Mesendoderm (in vitro differentiated cells): Measurements from ENCODE around the gene CBY2.

Experiments
- DNase-seq: peaks from one replicate; pipeline ENCODE4 v3.0.0; 2013
- H2AK5ac ChIP-seq: 2 replicates; pipeline ENCODE4 v1.6.1; 2013; ENCODE audit warnings: low read length, inconsistent platforms
- H2BK120ac ChIP-seq: 2 replicates; pipeline ENCODE4 v1.6.1; 2013; ENCODE audit warnings: low read depth, mild to moderate bottlenecking, low read length, moderate library complexity, mixed read lengths
- H2BK15ac ChIP-seq: replicated peaks from 2 replicates; pipeline ENCODE4 v1.6.1; 2013; ENCODE audit warnings: low read depth, mild to moderate bottlenecking, moderate library complexity
- H2BK5ac ChIP-seq: 2 replicates; pipeline ENCODE4 v1.6.1; 2013; ENCODE audit warnings: low read length, inconsistent platforms
- H3K18ac ChIP-seq: 2 replicates; pipeline ENCODE4 v1.6.1; 2013; ENCODE audit warnings: mild to moderate bottlenecking, low read length, mixed read lengths
- H3K23ac ChIP-seq: one replicate; pipeline ENCODE4 v1.6.1; 2013; ENCODE audit warnings: low read length
- H3K27ac ChIP-seq: 2 replicates; pipeline ENCODE4 v1.5.1; 2013; ENCODE audit warnings: low read depth, mild to moderate bottlenecking, inconsistent platforms, low read length, moderate library complexity
- H3K27me3 ChIP-seq: 2 replicates; pipeline ENCODE4 v1.6.1; 2013; ENCODE audit warnings: low read length, control low read depth, mild to moderate bottlenecking, inconsistent platforms; ENCODE audit not compliant: insufficient read depth, poor library complexity
- H3K36me3 ChIP-seq: 2 replicates; pipeline ENCODE4 v1.6.1; 2013; ENCODE audit warnings: low read length, inconsistent platforms; ENCODE audit not compliant: control insufficient read depth, insufficient read depth
- H3K4ac ChIP-seq: one replicate; pipeline ENCODE4 v1.6.1; 2013; ENCODE audit warnings: low read depth, mild to moderate bottlenecking, low read length, moderate library complexity
- H3K4me1 ChIP-seq: 2 replicates; pipeline ENCODE4 v1.6.1; 2013; ENCODE audit warnings: low read depth, low read length, inconsistent platforms; ENCODE audit not compliant: control insufficient read depth
- H3K4me2 ChIP-seq: 2 replicates; pipeline ENCODE4 v1.6.1; 2013; ENCODE audit warnings: low read length
- H3K4me3 ChIP-seq: 2 replicates; pipeline ENCODE4 v1.5.1; 2013; ENCODE audit warnings: mild to moderate bottlenecking, low read length
- H3K56ac ChIP-seq: one replicate; pipeline ENCODE4 v1.6.1; 2013; ENCODE audit warnings: low read length
- H3K79me1 ChIP-seq: 2 replicates; pipeline ENCODE4 v1.6.1; 2013; ENCODE audit warnings: low read length, inconsistent platforms
- H3K79me2 ChIP-seq: 2 replicates; pipeline ENCODE4 v1.6.1; 2013; ENCODE audit warnings: mild to moderate bottlenecking, low read length; ENCODE audit not compliant: control insufficient read depth, insufficient read depth
- H3K9ac ChIP-seq: 2 replicates; pipeline ENCODE4 v1.6.1; 2013; ENCODE audit warnings: low read length, inconsistent platforms
- H4K5ac ChIP-seq: one replicate; pipeline ENCODE4 v1.6.1; 2013; ENCODE audit warnings: low read length
- H4K8ac ChIP-seq: one replicate; pipeline ENCODE4 v1.6.1; 2013; ENCODE audit warnings: low read depth, mild to moderate bottlenecking, control low read depth, low read length, moderate library complexity
- WGBS: extraction: QIAGEN DNeasy Blood & Tissue Kit; methylation state at CpG from one replicate; pipeline ENCODE4 v1.1.7; 2013; ENCODE audit warnings: low lambda C conversion rate, missing lambda C conversion rate; ENCODE audit not compliant: insufficient coverage; ENCODE audit errors: extremely low coverage; 5-methylcytosine and 5-hydroxymethylcytosine counted together

CBY2 gene

DNA sequence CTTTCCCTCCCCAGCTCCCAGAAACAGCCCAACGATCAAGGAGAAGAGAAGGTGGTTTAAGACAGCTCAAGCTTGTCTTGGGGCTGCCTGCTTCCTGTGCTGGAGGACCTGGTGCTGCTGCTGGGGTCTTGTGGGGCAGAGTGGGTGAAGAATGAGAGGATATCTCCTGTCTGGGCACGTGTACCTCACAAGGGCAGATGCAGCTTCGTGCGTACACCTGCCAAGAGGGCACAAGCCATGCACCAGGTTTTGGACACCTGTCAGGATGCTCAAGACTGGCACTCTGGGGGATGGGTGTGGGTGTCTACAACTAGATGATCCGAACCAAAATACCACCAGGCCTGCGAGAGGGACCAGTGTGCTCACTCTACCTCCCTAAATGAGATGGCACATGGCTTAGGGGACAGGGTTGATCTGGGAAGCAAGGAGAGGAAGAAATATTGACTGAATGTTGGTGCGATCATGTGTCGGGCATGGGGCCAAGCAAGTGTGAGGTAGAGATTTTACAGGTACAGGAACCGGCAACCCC lies 2.2 kb downstream of the CBY2 start:
- Histone ChIP-seq H2AK5ac (no peak overlapping the region), H3K27ac (no peak overlapping the region), H3K23ac (no peak overlapping the region), H3K79me1 (no peaks in the 10 kb centered on the region), H3K9ac (no peak overlapping the region), H3K4ac (no peak overlapping the region), H4K5ac (no peak overlapping the region), H3K4me1 (peaks cover 2% of the 10 kb centered on the region), H2BK120ac (no peak overlapping the region), H3K36me3 (no peaks in the 10 kb centered on the region), H3K4me2 (no peak overlapping the region), H4K8ac (no peak overlapping the region), H3K18ac (no peak overlapping the region), H3K27me3 (no peaks in the 10 kb centered on the region), H3K4me3 (no peak overlapping the region), H2BK5ac (no peak overlapping the region), H3K56ac (no peak overlapping the region), H2BK15ac (no peak overlapping the region), H3K79me2 (no peaks in the 10 kb centered on the region)
- no peak for DNase-seq
- no CpG with 5 or more reads among the region's 9 CpGs for WGBS

DNA sequence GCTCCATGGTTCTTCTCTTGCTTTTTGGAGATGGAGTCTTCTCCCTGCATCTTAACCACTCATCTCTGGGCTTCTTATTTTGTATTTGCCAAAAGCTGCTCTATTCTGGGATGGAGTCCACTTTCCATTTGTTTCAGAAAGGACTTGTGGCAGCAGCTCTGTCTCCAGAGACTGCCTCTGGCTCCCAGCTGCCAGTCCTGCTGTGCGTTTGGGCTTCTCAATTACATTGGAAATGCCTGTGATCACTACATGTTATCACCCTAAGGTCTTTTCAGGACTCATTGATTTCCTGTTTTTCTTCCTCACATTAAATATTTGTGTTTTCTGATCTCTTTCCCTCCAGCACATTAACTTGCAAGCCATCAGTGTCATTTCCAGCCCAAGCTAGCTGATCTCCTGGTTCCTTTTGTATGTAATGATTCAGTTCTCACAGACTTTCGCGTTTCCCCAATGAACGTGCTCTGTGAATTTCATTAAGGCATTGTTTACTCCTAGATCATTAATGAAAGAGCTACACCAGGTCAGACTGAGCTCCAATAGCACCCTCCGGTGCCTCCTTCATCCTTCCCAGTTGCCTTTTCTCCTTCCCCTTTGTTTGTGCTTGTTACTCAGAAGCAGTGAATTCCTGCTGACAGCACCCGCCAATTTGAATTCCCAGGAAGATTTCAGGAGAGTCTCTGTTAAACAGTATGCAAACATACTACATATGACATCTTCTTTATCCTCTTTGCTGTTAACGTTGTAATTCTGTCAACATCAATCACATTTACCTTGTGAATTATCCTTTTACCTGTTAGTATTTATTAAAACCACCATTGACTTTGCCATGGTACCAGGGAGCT lies 3.0 kb downstream of the CBY2 start:
- no peak overlapping the region for H3K4me3 ChIP-seq
- no peak for DNase-seq
- no peak overlapping the region for H2BK120ac ChIP-seq
- no peak overlapping the region for H3K23ac ChIP-seq
- no peak overlapping the region for H4K5ac ChIP-seq
- H3K36me3 ChIP-seq: no peaks in the 10 kb centered on the region
- no peak overlapping the region for H2BK15ac ChIP-seq
- H3K27ac ChIP-seq: no peak overlapping the region
- H3K4ac ChIP-seq: no peak overlapping the region
- peaks cover 2% of the 10 kb centered on the region for H3K4me1 ChIP-seq
- H3K9ac ChIP-seq: no peak overlapping the region
- no peaks in the 10 kb centered on the region for H3K79me1 ChIP-seq
- no peak overlapping the region for H3K18ac ChIP-seq
- no peak overlapping the region for H3K4me2 ChIP-seq
- no peaks in the 10 kb centered on the region for H3K79me2 ChIP-seq
- H4K8ac ChIP-seq: no peak overlapping the region
- H3K56ac ChIP-seq: no peak overlapping the region
- WGBS: no CpG with 5 or more reads among the region's 7 CpGs
- H2AK5ac ChIP-seq: no peak overlapping the region
- no peak overlapping the region for H2BK5ac ChIP-seq
- no peaks in the 10 kb centered on the region for H3K27me3 ChIP-seq

DNA sequence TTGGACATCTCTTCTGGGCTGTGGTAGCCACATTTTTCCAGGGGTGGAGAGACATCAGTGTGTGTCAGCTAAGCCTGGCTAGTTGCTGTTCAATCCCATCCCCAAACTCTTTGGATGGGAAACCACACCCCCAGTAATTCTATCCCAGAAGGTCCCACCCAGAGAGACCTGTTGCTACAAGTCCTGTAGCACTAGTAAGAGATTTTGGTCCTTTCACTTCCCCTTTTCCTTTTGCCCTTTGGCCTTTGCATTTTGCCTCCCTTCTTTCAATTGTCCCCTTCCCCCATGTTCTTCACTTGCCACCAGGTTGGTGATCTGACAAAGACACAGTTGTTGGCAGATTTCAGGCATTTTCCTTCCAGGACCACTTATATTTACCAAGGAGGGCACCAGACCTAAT lies 3.8 kb downstream of the CBY2 start:
- Histone ChIP-seq H3K79me1 (no peaks in the 10 kb centered on the region), H3K9ac (no peak overlapping the region), H3K4me1 (peaks cover 2% of the 10 kb centered on the region), H3K27me3 (no peaks in the 10 kb centered on the region), H2AK5ac (no peak overlapping the region), H2BK15ac (no peak overlapping the region), H2BK120ac (no peak overlapping the region), H3K4me3 (no peak overlapping the region), H3K36me3 (no peaks in the 10 kb centered on the region), H3K23ac (no peak overlapping the region), H4K8ac (no peak overlapping the region), H2BK5ac (no peak overlapping the region), H3K4me2 (no peak overlapping the region), H3K18ac (no peak overlapping the region), H4K5ac (no peak overlapping the region), H3K27ac (no peak overlapping the region), H3K56ac (no peak overlapping the region), H3K4ac (no peak overlapping the region), H3K79me2 (no peaks in the 10 kb centered on the region)
- DNase-seq: no peak

DNA sequence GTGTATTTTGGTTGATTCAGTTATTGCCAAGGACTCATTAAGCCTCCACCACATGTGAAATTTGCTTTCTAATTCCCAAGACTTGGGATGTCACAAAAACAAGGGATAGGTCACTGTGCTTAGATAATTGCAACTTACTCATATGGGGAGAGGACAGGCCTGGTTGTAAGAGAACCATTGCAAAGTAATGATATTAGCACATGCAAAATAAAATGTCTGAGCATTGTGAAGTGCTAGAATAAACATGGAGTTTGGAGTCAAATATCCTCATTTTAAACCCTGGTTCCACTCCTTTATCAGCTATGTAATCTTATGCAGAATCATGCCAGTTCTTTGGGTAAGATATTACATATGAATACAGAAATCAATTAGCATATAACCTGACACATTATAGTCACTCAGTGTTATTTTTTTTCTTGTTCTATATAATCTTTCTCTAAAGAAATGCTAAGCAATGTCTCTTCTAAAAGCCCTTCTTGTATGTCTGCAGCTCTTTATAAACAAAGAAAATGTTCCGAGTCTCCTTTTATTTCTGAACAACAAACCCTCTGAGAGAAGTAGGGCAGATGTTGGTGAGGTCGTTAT lies 5.5 kb downstream of the CBY2 start:
- Histone ChIP-seq H3K79me2 (no peaks in the 10 kb centered on the region), H3K4me2 (no peak overlapping the region), H3K79me1 (no peaks in the 10 kb centered on the region), H3K18ac (no peak overlapping the region), H3K56ac (no peak overlapping the region), H2AK5ac (no peak overlapping the region), H3K23ac (no peak overlapping the region), H3K27me3 (no peaks in the 10 kb centered on the region), H3K4me1 (peaks cover 2% of the 10 kb centered on the region), H3K4me3 (no peak overlapping the region), H2BK120ac (no peak overlapping the region), H3K27ac (no peak overlapping the region), H2BK15ac (no peak overlapping the region), H3K36me3 (no peaks in the 10 kb centered on the region), H2BK5ac (no peak overlapping the region), H3K9ac (no peak overlapping the region), H4K5ac (no peak overlapping the region), H4K8ac (no peak overlapping the region), H3K4ac (no peak overlapping the region)
- no CpG with 5 or more reads among the region's 2 CpGs for WGBS
- no peak for DNase-seq

DNA sequence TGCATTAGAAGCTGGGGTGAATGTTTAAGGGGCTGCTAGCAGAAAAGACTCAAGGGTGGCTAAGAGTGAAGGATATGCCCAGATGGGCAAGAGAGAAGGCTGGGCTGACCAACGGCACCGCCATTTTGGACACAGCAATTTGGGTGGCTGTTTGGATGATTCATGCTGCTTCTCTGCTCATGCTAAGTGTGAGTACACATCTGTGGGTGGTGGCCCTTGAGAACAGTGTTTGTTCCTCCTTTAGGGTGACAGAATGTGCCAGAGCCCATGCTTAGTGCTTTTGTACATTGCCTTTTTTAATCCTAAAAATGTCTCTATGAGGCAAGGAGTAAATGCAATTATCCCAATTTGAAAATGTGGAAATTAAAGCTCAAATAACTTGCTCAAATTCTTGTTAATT lies 9.8 kb downstream of the CBY2 start:
- Histone ChIP-seq H3K36me3 (no peaks in the 10 kb centered on the region), H3K23ac (no peak overlapping the region), H3K79me2 (no peaks in the 10 kb centered on the region), H3K27ac (no peak overlapping the region), H3K79me1 (no peaks in the 10 kb centered on the region), H3K56ac (no peak overlapping the region), H3K4me2 (no peak overlapping the region), H2AK5ac (no peak overlapping the region), H4K8ac (no peak overlapping the region), H3K9ac (no peak overlapping the region), H4K5ac (no peak overlapping the region), H3K27me3 (no peaks in the 10 kb centered on the region), H3K4me1 (peaks cover 2% of the 10 kb centered on the region), H2BK5ac (no peak overlapping the region), H3K18ac (no peak overlapping the region), H2BK15ac (no peak overlapping the region), H3K4me3 (no peak overlapping the region), H2BK120ac (no peak overlapping the region), H3K4ac (no peak overlapping the region)
- WGBS: no CpG with 5 or more reads among the region's 2 CpGs
- no peak for DNase-seq
